Cerebellar cortex (tissue), 1 donor: Measurements from ENCODE around the gene C13orf46.

Source experiments
- DNase-seq: peaks from one replicate; pipeline ENCODE4 v3.0.0-alpha.2; 2015; ENCODE audit warnings: low spot score

C13orf46 gene

DNA sequence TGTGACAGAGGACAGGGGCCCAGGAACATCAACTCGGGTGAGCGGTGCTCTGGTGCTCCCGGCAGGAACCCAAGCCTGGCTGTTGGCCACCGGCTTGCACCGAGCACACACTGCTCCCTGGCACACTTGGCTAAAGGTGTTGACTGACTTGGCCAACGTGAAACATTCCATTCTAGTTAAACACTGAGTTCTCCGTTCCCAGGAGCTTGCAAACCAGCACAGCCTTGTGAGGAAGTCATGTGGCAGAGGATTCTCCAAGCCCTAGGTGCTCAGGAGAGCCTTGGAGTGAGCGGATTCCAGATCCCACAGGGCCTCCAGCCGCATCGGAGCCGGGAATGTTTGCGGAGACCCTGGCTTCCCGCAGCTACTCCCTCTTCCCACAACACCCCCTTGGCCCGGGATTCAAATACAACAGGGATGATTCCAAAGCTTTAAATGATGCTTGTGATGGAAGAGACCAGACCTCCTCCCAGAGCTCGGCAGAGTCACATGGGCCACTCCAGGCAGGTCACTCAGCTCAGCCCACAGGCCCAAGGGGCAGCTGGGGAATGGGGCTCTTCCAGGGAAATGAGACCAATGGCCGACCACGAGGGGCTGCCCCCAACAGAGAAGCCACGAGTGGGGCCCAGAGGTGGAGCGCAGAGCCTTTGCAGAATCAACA is 2.9 kb downstream of the C13orf46 start:
- DNase-seq = peak; percentile 17

GRCh38 chr13:113969973-113970611 is 3.8 kb downstream of the C13orf46 start:
- DNase-seq = no peak

DNA sequence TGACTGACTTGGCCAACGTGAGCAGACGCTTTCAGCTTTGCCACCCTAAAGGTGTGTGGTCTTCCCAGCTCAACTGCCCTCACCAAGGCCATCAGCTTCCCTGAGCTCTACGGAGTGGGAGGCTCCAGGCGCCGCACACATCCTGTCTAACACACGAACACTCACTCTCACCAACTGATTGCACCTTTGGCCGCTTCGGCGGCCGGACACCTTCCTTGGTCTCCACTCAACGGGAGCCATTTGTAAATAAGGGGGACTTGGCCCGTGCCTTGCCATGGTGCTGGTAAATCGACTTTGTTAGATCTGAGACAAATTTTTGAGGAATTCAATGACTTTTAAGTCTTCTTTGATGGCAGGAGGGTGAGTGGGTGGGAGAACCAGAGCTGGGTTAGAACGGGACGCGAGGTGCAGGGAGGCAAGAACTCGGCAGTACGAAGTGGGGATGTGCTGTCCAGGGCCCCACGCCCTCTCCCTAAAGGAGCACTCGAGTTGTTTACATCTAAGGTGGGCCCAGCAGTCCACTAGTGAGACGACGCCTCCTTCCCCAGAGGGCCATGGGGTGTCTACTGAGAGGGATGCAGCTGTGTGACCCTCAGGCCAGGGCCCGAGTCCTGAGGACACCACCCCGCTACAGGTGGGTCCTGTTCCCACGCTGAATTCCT is 4.4 kb downstream of the C13orf46 start:
- no peak for DNase-seq

GRCh38 chr13:113968463-113969310 is 5.2 kb downstream of the C13orf46 start:
- DNase-seq = no peak

DNA sequence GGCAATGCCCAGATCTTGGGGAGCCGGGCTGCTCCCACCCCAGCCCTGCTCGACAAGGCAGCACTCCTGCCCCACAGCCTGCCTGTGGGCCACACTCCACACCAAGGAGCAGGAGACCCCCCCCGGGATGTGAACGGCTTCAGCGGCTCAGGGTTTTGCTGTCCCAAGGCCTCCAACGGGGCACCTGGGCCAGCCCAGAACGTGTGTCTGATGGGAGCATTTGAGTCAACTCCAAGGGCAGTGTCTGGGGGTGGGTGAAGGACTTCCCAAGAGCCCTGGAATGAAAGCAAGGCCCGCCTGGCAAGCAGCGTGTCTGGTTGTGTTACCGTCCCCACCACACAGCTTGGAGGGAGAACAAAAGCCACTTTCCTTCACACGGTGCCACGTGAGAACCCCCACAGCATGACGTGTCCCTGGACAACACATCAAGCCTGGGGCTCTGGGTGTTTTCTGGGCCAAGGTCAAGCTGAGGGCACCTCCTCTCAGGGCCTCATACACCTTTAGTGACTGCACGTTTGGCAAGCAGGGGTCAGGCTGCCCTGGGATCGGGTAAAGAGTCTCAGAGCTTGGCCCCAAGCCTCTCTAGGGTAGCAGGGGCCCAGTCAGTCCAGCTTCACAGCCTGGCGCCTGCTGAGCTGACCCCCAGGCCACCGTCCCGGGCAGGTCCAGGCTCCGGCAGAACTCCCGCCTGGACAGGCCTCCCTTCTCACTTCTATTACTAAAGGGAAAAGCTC is 6.0 kb downstream of the C13orf46 start:
- DNase-seq = no peak

DNA sequence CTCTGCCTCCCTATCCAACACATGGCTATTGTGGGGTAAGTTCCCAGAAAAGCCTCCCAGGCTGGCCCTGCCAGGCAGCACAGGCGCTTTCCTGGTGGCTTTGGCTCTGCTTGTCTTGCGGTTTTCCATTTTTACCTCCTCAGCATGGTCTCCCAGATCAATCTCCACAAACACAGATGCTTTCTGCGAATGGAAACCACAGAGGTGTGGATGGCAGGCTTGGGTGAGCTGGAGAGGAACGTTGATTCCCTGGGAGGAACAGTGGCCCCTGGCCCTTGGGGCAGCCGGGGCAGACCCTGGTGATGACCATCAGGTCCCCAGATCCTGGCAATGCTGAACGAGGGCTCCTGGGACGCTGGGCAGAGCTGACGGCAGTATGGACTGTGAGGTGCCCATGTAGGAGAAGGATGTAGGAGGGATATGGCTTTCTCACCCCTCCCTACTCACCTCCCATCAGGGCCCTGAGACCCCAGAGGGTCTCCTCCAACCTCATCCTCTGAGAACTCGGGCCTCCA is 6.6 kb downstream of the C13orf46 start:
- DNase-seq = no peak

DNA sequence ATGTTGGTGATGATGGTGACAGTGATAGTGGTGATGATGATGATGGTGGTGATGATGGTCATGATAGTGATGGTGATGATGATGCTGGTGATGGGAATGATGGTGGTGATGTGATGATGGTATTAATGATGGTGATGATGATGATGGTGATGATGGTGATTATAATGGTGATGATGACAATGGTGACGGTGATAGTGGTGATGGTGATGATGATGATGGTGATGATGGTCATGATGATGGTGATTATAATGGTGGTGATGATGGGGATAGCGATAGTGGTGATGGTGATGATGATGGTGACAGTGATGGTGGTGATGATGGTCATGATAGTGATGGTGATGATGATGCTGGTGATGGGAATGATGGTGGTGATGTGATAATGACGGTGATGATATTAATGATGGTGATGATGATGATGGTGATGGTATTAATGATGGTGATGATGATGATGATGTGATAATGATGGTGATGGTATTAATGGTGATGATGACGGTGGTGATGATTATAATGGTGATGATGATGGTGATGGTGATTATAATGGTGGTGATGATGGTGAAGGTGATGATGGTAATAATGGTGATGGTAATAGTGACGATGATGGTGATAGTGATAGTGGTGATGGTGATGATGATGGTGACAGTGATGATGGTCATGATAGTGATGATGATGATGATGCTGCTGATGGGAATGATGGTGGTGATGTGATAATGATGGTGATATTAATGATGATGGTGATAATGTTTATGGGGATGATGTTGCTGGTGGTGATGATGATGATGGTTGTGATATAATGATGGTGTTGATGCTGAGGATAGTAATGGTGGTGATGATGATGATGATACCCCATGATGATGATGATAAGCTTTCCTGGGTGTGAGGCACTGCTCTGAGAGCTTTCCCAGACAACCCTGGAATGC is 7.7 kb downstream of the C13orf46 start:
- DNase-seq = no peak

DNA sequence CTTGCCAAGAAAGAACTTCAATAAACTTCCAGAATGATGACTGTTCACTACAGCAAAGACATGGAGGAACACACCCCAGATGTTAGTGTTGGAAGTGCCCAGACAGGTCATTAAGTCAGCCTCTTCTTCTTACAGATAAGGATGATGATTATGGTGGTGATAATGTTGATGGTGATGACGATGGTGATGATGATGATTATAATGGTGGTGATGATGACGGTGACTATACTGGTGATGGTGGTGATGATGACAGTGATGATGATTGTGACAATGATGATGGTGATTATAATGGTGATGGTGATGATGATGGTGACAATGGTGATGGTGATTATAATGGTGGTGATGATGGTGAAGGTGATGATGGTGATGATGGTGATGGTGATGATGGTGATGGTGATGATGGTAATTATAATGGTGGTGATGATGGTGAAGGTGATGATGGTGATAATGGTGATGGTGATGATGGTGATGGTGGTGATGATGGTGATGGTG is 8.4 kb downstream of the C13orf46 start:
- DNase-seq = no peak

DNA sequence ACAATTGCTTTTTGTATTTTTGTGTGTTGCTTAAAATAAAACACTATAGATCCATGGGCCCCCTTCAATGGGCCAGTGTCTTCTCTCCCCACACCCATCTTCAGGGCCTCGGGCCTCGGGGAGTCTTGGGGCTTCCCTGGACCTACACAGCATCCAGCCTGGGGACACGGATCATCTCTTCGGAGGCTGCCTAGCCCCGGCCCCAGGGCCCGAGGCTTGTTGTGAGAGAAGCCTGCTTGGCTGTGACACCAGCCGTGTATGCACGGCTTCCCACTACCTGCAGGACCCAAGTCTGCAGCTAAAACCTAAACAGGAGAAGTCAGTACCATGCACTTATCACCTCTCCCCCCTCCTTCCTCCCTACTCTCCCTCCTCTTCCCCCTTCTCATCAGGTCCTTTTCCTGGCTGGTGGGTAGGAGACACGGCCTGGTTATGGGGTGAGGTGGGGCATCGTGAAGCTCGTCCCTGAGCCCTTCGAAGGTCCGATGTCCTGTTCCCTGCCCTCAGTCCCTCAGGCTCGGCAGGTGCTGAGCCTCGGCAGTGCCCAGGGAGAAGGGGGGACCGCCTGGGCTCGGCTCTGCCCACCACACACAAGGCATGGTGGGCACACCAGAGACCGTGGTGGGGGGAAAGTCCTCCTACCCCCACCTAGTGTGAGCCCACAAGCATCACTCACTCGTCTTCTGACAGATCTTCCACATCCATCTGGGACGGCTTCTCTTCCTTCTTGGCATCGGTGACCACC is 9.5 kb downstream of the C13orf46 start:
- DNase-seq = no peak

GRCh38 chr13:113963376-113963775 is 10.5 kb downstream of the C13orf46 start:
- DNase-seq = no peak

DNA sequence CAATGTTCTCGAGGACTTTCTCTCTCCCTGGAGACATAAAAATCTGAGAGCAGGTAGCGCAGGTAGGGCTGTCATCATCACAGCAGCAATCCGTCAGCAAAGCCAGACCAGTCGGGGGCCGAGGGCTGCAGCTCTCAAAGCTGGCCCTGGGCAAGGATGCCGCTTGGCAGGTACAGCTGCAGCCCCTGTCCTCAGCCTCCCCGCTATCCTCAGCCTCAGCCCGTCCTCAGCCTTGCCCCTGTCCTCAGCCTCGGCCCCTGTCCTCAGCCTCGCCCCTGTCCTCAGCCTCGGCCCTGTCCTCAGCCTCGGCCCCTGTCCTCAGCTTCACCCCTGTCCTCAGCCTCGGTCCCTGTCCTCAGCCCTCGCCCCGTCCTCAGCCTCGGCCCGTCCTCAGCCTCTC is 10.9 kb downstream of the C13orf46 start:
- no peak for DNase-seq

GRCh38 chr13:113962386-113962785 is 11.5 kb downstream of the C13orf46 start:
- no peak for DNase-seq

GRCh38 chr13:113960276-113960948 is 13.5 kb downstream of the C13orf46 start:
- DNase-seq = no peak

- no peak for DNase-seq
Observed at GRCh38 chr13:113959198-113959597, 14.7 kb downstream of the C13orf46 start.

GRCh38 chr13:113958373-113958772 is 15.5 kb downstream of the C13orf46 start:
- DNase-seq = no peak

DNA sequence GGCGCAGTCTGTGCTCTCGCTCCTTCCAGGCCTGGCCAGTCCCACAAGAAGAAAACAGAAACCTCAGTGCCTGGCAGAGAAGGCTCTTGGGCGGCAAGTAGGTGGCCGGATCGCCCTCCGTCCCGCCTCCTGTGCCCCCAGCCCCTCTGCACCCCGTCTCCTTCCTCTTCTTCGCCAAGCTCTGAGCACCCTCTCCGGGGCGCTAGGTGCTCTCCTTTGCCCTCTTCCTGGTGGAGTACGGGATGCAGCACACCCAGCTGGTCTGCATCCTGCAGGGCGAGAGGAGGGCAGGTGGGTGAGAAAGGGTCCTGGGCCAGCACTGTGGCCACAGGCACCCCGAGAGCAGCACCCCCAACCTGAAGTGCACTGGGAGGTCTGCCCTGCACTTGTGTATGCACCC is 17.3 kb downstream of the C13orf46 start:
- no peak for DNase-seq

GRCh38 chr13:113955691-113956090 is 18.2 kb downstream of the C13orf46 start:
- DNase-seq = no peak

DNA sequence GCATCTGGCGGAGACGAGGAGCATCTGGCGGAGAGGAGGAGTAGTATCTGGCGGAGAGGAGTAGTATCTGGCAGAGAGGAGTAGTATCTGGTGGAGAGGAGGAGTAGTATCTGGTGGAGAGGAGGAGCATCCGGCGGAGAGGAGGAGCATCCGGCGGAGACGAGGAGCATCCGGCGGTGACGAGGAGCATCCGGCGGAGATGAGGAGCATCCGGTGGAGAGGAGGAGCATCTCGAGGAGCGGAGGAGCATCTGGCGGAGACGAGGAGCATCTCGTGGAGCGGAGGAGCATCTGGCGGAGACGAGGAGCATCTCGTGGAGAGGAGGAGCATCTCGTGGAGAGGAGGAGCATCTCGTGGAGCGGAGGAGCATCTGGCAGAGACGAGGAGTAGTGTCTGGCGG is 18.6 kb downstream of the C13orf46 start:
- DNase-seq = no peak
